H1 (cell line): ENCODE results near the gene IGF2R. TPM values are rescaled to one million over a fixed set of nuclear protein-coding genes. Genes with fewer than 3 reads are reported as not detected.

Source experiments
- CBX8 ChIP-seq: fragments of 300-800, 300-1000 bp; sonication (generic); IDR thresholded peaks from 2 replicates; pipeline ENCODE4 v1.7.1; 2016; ENCODE audit warnings: low read depth, low read length, borderline replicate concordance
- TAF1 ChIP-seq: IDR thresholded peaks from 2 replicates; pipeline ENCODE4 v1.6.1; 2011; ENCODE audit warnings: mild to moderate bottlenecking, low read depth, low read length
- polyA plus RNA-seq, 7 experiments: library from polyadenylated mRNA; depleted of rRNA in 3 of 7; stranded (reverse) in 5 of 7; unstranded in 2 of 7; fragments of >200 nt in 5 of 7; fragments of 200-250 nt in 2 of 7; gene quantifications; 1 replicate in 5 of 7; 2 replicates in 1 of 7; 4 replicates in 1 of 7; pipeline versions ENCODE4 v1.2.1 to v1.2.3, GENCODE V29; 2011 to 2013; ENCODE audit warnings: missing spikeins in 2 of 7, mixed read lengths in 2 of 7
- total RNA-seq: library from RNA; stranded (reverse); fragmentation: NEBNext Ultra II Directional; extraction: Animal tissue kit (Norgen Biotek cat#: 25700); gene quantifications from 2 replicates; pipeline ENCODE4 v1.2.1, GENCODE V29; 2021
- TF ChIP-seq, protein P1 (sequence below), 3 experiments: IDR thresholded peaks; 1 replicate in 2 of 3; 2 replicates in 1 of 3; pipeline versions ENCODE4 v1.5.1 to v1.6.1; 2011; ENCODE audit warnings: low read length in 3 of 3, mild to moderate bottlenecking in 3 of 3, inconsistent platforms in 2 of 3, low read depth in 1 of 3, moderate library complexity in 1 of 3; ENCODE audit not compliant: insufficient read depth in 1 of 3; ENCODE audit errors: control extremely low read depth in 1 of 3

The IGF2R gene
- total and polyA plus RNA-seq, 2 of the 8 experiments (the other 6 are each of a cell fraction or from before 2014, with no cell fraction given), result 20.6 to 74.1 TPM

DNA sequence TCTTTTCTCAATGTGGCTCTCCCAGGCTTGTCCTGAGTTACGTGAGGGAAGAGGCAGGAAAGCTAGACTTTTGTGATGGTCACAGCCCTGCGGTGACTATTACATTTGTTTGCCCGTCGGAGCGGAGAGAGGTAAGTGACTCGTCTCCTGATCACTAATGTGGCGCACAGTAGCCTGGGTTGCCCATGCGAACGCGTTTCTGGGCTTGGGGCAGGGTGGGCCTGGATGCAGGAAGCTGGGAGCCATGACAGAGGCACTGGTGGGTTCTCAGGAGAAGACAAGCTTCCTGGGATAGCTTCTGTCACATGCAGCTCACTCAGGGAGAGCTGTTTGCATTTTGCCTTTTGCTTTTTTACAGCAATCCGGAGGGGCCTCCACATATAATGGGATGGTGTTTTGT, 60.6 kb downstream of the IGF2R start (continued):
- TF ChIP-seq, protein P1, sequence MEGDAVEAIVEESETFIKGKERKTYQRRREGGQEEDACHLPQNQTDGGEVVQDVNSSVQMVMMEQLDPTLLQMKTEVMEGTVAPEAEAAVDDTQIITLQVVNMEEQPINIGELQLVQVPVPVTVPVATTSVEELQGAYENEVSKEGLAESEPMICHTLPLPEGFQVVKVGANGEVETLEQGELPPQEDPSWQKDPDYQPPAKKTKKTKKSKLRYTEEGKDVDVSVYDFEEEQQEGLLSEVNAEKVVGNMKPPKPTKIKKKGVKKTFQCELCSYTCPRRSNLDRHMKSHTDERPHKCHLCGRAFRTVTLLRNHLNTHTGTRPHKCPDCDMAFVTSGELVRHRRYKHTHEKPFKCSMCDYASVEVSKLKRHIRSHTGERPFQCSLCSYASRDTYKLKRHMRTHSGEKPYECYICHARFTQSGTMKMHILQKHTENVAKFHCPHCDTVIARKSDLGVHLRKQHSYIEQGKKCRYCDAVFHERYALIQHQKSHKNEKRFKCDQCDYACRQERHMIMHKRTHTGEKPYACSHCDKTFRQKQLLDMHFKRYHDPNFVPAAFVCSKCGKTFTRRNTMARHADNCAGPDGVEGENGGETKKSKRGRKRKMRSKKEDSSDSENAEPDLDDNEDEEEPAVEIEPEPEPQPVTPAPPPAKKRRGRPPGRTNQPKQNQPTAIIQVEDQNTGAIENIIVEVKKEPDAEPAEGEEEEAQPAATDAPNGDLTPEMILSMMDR (IDR thresholded peaks at IDR 0.05; ENCODE audit: control extremely low read depth in 1 of 3, insufficient read depth in 1 of 3, low read depth in 1 of 3, low read length in 3 of 3), result no peak
- TF ChIP-seq TAF1 (no peak), CBX8 (no peak)
